Activated CD4-positive, CD25-positive, alpha-beta regulatory T cell treated with anti-CD3 and anti-CD28 coated beads, Interleukin-2, amount 50 U/mL, for 72 hours (primary cell): ENCODE measurements around the gene LAMB4.
"Not testable (repeated sequence)": the region's sequence is repeated elsewhere in the genome, so short reads cannot be mapped to it uniquely, and the experiment has no call there.

ENCODE experiments used
- DNase-seq: peaks from one replicate; pipeline ENCODE4 v3.0.0; 2021

LAMB4 gene

DNA sequence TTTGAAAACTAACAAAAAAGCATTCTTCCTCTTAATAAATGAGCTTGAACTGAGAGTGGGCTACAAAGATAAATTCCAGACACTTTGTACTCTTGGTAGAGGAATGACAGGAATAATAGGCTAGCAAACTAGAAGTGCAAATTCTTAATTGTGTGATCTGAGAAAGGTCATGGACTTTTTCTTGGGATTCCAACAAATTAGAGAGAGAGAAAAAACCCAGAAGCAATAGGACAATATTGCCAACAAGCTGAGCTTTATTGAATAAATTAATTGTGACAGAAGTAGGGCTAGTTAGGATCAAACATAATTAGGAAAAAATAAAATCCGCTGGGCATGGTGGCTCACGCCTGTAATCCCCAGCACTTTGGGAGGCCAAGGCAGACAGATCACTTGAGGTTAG, 85.8 kb downstream of the LAMB4 start:
- no peak for DNase-seq

DNA sequence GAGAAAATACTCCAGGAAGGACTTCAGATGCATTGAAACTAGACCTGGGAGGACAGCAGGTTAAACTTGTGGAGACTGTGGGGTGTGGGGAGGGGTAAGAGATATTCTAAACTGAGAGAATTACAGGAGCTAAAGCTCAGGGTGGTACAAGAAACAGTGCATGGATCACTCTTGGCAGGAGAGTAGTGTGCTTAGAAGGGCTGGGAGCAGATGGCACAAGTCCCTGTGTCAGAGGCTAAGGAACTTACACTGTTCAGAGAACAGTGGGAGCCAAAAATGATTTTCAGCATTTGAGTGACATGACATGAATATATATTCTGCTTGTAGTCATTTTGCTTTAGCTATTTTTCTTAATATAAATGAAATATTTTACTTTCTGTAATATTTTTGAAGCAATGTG, 91.2 kb downstream of the LAMB4 start:
- DNase-seq, result no peak

DNA sequence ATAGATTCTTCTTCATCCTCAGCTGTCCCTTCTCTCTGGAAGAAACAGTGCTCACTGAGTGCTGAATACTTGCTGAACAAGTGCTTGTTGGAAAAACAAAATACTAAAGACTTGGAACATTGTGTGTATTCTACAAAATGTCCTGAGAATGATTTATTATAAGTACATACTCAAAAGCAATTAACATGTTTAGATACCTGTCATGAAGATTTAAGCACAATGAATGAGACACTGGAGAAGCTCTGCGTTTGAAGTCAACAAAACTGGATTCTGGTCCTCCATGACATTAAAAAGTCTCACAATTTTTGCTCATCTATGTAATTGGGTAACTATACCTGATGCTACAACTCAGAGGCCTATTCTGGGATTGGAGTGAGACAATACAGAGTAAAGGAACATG, 92.4 kb downstream of the LAMB4 start:
- no peak for DNase-seq

DNA sequence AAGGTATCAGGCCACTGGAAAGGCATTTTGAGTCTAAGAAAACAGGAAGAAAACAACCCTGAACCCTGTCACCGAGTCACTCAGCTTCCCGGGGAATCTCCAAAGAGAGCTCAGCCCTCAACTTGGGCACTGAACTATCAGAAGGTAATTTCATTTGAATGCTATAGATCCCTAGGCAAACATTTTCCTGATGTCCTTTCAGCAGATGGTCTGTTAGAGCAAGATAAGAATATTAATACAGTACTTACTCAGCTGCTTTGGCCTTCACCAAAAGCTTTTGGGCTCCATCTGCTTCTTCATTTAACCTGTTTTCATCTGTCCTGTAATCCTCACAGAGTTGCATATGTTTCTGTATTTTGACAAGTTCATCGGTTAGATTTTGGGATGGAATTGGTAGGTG, 93.0 kb downstream of the LAMB4 start:
- DNase-seq, result no peak

DNA sequence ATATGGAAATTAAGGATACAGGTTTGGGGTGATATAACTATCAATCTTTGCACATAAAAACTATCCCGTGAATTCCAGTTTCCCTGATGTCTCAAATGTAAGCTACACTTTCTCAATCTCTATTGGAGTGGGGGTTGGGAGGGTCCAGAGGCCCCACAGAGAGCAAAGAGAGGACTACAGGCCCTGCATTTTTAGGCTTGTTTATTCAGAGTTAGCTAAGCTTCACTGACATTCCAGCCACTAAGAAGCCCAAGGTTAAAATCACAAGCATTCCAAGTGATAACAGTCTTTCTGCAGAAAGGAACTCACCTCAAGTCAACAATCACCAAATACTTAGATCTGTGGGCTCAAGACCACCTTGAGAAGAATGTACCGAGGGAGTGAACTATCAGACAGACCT, 95.6 kb downstream of the LAMB4 start:
- DNase-seq, result no peak

DNA sequence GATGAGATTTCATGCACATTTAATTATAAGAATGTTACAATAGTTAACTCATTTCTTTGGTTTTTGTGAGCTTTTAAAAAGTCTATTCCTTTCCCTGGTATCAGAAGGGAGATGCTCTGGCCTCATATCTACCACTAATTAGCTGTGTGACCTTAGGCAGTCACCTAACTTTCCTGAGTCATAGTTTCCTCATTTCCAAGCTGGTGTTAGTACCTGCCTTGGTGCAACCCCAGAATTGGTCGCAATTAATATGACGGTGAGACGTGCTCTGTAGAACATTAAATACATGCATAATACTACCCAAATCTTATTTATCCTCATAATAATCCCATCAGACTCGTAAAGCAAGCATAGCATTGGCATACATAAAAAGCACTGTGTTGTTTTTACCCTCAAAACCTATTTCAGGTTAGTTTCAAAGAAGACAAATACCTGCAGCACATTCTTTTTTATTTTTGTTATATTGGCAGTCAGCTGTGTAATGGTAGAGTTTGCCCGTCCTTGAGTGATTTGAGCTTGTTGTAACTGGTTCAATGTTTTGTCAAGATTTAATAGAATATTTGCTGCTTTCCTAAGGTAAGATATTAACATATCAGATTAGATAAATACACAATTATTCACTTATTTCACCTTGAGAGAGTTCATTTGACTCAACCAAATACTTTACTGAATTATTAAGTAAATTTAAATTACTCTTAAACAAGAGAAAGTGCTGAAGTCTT, 96.2 kb downstream of the LAMB4 start:
- DNase-seq, result no peak

DNA sequence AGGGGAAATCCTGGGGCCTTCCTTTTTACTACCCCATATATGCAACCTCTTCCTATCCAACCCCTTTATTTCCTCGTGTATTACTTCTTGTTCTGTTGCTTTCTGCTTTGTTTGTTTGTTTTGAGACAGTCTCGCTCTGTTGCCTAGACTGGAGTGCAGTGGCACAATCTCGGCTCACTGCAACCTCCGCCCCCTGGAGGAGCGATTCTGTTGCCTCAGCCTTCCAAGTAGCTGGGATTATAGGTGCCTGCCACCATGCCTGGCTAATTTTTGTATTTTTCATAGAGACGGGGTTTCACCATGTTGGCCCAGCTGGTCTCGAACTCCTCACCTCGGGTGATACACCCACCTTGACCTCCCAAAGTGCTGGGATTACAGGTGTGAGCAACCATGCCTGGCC, 96.9 kb downstream of the LAMB4 start:
- DNase-seq, result not testable (repeated sequence)

DNA sequence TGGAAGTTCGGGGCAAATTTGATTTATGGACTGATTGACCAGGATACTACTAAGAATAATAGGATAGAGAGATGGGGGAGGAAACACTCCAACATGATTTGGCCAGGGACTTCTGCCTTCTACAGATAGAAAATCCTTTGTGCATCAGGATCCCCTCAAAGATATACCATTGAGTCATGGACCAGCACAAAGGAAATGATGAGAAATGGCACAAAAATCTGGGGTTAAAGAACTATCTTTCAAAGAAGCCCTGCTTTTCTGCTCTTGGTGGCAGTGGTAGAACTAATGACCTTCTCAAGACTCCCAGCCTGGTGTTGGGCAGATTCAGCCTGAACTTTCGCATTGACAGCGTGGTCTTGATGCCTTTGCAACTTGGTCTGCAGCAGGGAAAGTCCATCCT, 99.6 kb downstream of the LAMB4 start:
- no peak for DNase-seq

DNA sequence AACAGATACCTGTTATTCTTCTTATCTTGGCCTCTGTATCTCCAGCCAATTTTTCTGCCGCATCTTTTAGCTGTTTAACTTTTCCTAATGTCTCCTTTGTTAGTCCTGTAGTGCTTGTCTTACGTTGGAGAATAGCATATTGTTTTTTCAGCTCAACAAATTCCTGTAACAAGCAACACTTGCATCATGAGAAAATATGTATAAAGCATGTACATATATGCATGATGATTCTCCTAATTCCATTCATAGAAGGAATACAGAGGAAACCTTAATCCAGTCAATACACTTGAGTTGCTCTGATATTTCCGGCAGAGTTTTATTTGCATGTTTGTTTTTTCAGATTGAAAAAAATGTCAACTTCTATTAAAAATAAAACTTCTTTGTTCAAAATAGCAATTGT, 101.1 kb downstream of the LAMB4 start:
- no peak for DNase-seq

DNA sequence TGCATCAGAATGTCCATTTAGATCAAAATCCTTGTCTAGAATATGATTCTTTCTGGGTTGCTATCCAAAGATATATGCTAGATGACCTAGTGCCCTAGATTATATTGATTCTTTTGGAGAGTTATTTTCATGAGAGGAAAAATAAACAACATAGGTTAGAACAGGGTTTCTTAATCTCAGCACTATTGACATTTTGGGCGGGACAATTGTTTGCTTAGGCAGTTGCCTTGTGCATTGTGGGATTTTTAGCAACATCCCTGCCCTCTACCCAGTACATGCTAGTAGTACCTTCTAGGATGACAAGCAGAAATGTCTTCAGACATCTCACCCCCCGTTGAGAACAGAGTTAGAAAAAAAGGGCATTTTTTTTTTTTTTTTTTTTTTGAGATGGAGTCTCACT, 102.0 kb downstream of the LAMB4 start:
- DNase-seq, result no peak

DNA sequence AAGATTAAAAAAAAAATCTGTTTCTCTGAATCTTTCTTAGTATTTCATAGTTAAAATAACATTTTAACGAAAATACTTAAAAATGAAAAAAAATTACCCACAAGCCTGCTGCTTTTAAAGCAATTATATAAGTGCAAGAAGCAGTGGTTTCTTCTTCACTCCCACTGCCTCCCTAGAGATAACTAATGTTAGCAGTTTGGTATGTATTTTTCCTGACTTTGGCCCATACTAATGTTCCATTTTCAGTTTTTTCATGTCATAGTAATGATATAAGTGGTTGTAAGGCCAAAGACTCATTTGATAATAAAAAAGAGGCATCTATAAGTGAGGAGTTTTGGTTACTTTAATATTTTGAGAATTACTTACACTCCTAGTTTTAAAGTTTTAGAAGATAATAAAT, 102.9 kb downstream of the LAMB4 start:
- no peak for DNase-seq

DNA sequence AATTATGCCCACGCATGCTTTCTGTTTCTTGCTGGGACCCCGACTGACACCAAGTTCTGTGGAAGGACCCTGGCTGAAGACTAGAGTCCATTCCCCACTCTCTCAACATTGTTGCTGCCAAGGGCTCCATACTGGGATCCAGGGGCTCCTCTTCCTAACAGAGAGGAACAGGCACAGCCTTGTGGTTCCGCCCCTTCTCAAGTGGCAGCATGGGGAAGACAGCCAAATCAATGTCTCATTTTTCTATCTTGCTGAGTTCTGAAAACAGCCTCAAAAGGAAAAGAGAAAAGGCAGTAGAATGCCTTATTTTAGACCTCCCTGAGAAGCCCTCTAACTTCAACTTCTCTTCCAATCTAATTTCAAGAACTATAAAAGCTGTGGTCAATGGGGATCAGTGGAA, 103.5 kb downstream of the LAMB4 start:
- no peak for DNase-seq

DNA sequence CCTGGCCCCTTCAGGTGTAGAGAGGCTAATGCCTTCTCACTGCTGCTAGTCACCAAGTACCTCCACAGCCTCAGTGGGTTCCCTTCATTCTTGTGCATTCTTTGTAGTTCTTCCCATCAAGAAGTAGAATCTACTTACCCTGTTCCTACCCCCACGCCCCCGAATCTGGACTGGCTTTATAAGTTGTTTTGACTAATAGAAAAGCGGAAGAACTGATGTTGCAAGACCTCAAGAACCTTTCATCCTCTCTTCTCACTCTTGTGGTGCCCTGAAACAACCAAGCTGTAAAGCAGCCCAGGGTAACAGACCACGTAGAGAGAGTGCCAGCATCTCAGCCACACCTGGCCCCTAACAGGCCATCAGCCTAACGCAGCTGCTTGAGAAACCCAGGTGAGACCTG, 104.0 kb downstream of the LAMB4 start:
- no peak for DNase-seq

DNA sequence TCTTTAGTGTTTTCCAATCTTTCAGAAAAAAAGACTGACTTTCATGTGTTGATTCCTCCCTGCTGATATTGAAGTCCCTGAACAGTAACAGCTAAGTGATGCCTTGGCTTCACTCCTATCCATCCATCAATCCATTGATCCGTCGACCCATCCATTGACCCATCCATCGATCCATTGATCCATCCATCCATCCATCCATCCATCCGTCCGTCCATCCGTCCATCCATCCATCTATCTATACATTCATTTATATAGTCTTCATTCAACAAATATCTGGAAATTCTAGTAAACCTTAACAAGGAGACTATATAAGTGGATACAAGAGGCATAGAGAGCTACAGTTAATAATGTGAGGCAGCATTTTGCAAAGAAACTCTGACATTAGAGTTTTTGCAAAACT, 105.6 kb downstream of the LAMB4 start:
- DNase-seq, result no peak

DNA sequence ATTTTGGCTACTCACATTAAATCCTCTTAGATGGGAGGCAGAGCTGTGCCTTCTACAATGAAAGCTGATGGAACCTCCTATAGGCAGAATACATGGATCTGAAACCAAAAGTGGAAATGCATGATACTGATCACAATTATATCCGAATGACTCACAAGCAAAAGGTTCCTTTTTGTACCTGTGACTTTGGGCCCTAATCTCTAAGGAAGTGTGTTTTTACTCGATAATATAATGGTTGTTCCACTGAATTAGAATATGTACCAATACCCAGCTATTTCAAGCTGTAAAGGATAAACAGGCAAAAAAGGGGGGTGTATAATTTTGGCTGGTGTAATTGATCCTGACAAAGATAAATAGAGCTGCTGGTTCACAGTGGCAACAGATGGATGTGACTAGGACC, 109.6 kb downstream of the LAMB4 start:
- DNase-seq, result no peak

DNA sequence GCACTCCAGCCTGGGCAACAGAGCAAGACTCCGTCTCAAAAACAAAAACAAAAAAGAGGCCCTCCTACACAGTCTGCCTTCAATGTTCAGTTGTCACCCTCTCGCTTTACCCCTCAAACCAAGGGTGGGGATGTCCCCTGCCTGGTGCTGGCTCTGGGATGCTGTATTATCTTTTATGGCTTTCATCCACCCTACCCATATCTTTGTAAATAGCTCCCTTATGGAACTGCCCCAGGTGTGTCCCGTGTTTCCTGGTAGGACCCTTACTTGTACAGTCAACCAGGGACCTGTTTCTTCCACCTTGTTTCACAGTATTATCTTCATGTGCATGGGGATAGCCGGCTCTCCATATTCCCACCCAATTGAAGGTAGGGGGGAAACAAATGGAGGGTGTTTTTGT, 111.5 kb downstream of the LAMB4 start:
- DNase-seq, result no peak

DNA sequence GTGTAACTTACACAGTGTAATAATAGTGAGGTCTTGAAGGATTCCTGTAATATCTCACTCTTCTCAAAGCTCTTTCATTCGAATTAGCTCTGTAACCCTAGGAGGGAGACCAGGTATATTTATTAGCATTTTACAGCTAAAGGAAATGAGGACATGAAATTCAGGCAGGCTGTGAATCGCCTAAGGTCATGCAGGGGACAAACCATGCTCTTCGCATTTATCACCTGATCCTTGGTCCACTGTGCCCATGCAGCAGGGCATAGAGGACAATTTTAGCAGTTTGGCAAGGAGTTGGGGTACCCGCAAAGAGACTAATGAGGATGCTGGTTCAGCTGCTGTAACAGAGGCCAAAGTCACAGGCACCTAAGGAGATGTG, 112.4 kb downstream of the LAMB4 start:
- no peak for DNase-seq

DNA sequence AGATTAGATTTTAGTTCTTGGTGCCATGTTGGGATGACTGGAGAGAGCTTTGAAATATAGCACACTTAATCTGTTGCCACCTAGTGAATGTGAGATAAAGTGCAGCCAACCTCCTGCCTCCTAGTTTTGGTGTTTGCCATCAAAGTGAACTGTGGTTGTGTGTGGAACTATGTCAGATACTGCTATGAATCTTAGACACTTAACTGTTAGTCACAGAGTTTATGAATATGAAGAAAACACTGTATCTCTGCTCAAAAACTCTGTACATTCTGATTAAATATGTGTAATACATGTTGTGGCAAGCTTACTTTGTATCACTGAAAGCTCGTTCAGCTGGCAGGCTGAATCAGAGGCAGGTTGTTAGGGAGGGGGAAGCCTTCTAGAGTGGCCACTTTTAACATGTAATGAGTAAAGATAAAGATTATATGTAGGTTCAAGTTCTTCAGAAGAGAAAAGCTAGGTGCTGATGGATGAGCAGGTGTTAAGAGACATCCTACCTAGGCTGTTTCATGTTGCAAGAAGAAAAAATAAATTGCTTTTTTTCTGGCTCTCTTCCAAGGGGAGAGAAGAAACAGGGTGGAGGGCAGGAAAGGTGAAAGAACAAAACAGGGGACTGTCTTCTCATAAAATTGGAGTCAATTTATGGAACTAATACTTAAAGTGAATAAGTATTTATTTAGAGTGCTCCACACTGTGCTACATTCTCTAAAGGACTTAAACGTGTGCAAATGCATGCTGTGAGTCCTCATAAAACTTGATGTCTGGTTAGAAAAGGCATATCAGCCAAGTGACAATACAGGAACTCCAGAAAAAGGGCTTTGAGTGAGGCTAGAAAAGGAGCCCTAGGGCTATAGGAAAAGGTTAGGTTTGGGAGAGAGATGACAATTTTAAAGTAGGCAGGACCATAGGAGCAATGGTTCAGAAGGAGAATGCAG, 113.1 kb downstream of the LAMB4 start:
- DNase-seq, result no peak

DNA sequence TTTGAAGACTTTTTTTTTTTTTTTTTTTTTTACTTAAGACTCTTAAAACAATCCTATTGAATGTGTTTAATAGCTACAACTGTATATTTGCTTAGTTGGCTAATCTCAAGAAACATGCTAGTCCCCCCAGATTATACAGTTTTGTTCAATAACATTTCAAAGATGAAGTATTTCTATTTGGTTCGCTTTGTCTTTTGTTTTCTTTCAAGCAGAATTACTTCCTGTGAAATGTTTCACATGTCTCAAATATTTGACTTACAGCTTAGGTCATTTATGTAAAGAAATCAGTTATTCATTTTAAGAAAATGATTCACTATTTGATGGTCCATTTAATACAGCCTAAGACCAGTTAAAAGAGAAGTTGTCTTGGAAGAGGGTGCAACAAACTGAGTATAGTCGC, 114.4 kb downstream of the LAMB4 start:
- no peak for DNase-seq

DNA sequence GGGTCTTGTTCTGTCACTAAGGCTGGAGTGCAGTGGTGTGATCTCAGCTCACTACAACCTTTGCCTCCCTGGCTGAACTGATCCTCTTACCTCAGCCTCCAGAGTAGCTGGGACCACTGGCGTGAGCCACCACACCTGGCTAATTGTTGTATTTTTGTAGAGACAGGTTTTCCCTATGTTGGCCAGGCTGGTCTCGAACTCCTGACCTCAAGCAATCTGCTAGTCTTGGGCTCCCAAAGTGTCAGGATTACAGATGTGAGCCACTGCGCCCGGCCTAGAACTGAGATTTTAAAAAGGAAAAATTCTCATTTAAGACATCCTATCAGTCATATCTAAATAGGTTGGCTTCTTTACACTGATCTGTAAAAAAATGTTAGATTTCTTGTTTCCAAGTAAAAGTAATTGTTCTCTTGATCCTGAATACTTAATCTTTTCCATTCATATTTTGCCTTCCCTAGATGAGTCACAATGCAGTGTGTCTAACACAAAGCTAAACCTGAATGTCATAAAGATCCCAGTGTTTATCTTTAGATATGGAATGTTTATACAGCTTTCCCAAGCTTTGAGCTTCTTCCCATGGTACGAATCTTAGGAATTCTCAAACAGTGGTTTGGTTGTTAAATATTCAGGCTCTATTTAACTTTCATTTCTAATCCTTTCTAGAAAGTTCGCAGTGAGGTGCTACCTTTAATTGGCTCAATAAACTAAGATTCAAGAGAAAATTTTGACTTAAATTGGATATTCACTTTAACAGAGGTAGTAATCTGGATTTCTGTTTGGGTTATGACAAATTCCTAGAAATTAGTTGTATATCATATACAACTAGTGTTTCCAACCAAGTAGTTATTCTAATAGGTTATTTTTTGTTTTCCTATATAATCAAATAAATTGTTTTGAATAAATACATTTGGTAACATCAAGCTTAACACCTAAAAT, 115.1 kb downstream of the LAMB4 start:
- DNase-seq, result no peak

DNA sequence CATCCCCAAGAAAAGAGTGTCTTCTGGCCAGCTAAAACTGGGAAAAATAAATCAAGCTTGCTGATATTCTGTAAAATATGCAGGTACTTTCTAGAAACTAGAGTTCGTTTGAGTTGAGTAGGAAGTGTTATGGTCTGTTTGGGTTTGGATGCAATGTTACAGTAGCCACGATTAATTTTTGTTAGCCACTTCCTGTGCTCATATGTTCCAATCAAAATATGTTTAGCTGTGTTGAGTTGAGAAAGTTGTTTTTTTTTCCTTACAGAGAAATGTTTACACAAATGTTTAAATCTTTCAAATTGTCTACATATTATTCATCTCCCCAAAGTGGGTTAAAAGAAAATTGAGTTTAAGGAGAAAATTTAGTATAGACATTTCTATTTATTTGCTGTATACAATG, 115.9 kb downstream of the LAMB4 start:
- DNase-seq, result no peak

DNA sequence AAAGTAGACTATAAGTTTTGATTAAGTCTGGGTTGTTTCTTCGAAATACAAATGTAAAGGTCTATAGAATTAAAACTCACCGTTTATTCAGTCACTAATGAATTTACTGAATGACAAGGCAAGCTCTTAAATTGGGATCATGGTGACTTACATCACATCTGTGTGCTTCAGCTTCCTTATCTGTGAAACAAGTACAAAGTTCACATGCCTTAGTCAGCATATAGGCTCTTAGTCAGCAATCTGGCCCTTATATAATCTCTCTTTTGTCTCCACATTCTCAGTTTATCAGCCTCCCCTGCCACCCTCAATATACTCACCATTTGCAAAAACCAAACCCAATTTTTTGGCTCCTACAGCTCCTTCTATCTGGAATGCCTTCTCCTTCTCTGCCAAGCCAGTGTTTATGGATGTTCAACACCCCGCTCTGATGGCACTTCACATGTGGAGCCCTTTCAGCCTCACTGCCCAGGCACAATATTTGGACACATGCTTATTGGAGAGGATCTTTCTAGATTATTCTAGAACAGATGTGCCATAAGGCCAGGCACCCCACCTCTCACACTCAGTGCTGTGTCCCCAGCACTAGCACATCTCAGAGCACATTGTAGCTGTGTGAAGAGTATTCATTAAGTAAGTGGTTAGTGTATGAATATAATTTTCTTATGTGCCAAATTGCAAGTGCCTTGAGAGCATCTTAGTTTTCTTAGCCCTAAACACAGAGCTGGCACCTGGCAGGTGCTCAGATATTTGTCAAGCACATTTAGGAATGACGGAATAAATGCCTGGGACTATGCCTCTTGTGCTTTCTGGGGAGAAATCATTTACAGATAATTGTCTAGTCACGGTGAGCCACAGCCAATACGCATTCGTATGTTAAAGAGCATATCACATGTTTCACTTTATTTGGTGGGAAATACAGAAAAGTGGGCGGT, 117.4 kb downstream of the LAMB4 start:
- DNase-seq, result no peak
